ENCODE measurements around the gene PRKAR2A. TPM values are rescaled to one million over a fixed set of nuclear protein-coding genes. Genes with fewer than 3 reads are reported as not detected.
"Not testable (repeated sequence)": the region's sequence is repeated elsewhere in the genome, so short reads cannot be mapped to it uniquely, and the experiment has no call there.

The PRKAR2A gene
- polyA plus RNA-seq, 2 of the 4 experiments (the other 2 are of a cell fraction) = 15.3 to 17.2 TPM

- Histone ChIP-seq H3K4me2 (no peak overlapping the region), H3K27ac (no peak overlapping the region), H3K4me1 (no peaks in the 10 kb centered on the region), H3K9me3 (no peaks in the 10 kb centered on the region), H3K4me3 (no peak overlapping the region)
- FAIRE-seq = no peak
- TF ChIP-seq ESRRA (IDR thresholded peaks at IDR 0.05; ENCODE audit: borderline replicate concordance, low read length) (no peak), HES2 (IDR thresholded peaks at IDR 0.05) (no peak), BHLHE40 (IDR thresholded peaks at IDR 0.05; ENCODE audit: low read depth, low read length) (no peak), RAD21 (conservative IDR thresholded peaks at IDR 0.05 in 1 of 2, IDR thresholded peaks at IDR 0.05 in 1 of 2) (no peak), PBX3 (IDR thresholded peaks at IDR 0.05) (no peak), CBX8 (IDR thresholded peaks at IDR 0.05) (no peak), JUNB (IDR thresholded peaks at IDR 0.05) (no peak), MAZ (IDR thresholded peaks at IDR 0.05; ENCODE audit: borderline replicate concordance, low read depth, low read length) (no peak), HOXB5 (CRISPR knock-in tag; IDR thresholded peaks at IDR 0.05) (no peak), NPAS2 (CRISPR knock-in tag; IDR thresholded peaks at IDR 0.05; ENCODE audit: borderline replicate concordance) (no peak), FOSB (CRISPR knock-in tag; IDR thresholded peaks at IDR 0.05) (no peak), POLR2A (IDR thresholded peaks at IDR 0.05; ENCODE audit: low read length) (no peak), NFE2L2 (conservative IDR thresholded peaks at IDR 0.05; ENCODE audit: low read length) (no peak)
- ATAC-seq = no peak
- DNase-seq (ENCODE audit: low read depth in 1 of 2, low spot score in 1 of 2) = no peak
- WGBS (ENCODE audit: missing lambda C conversion rate) = 91% methylated on average over 2 of the region's 2 CpGs
- CTCF ChIA-PET = no interaction called here
- POLR2A ChIA-PET = no interaction called here
Measured at GRCh38 chr3:48797626-48798025, 50.0 kb downstream of the PRKAR2A start.

GRCh38 chr3:48795997-48796732 lies 51.5 kb downstream of the PRKAR2A start:
- DNase-seq (ENCODE audit: low read depth in 1 of 2, low spot score in 1 of 2) = no peak

GRCh38 chr3:48793484-48793883 lies 54.2 kb downstream of the PRKAR2A start:
- ATAC-seq; H3K9me3 ChIP-seq; H3K27ac ChIP-seq; FAIRE-seq; H3K4me1 ChIP-seq; H3K4me3 ChIP-seq; CTCF ChIA-PET; H3K4me2 ChIP-seq; POLR2A ChIA-PET; DNase-seq (ENCODE audit: low read depth in 1 of 2, low spot score in 1 of 2): not testable (repeated sequence)
- 90% methylated on average over 2 of the region's 2 CpGs for WGBS (ENCODE audit: missing lambda C conversion rate)

More at GRCh38 chr3:48795997-48796732, 51.5 kb downstream of the PRKAR2A start:
- H3K4me1 ChIP-seq = no peaks in the 10 kb centered on the region
- POLR2A ChIA-PET = no interaction called here
- no peak overlapping the region for H3K27ac ChIP-seq
- CTCF ChIA-PET = interaction anchor here (0.7 kb wide), 1 partner anchor 1073 kb away, joined by 4 read pairs; no protein-coding TSS in a partner anchor
- FAIRE-seq = no peak
- H3K4me2 ChIP-seq = no peak overlapping the region
- TF ChIP-seq ATOH8 (CRISPR knock-in tag; IDR thresholded peaks at IDR 0.05; ENCODE audit: low read depth) (no peak), MAX (IDR thresholded peaks at IDR 0.05) (no peak), HOXA7 (CRISPR knock-in tag; IDR thresholded peaks at IDR 0.05) (no peak), EHF (CRISPR knock-in tag; IDR thresholded peaks at IDR 0.05) (no peak), HMGXB4 (CRISPR knock-in tag; IDR thresholded peaks at IDR 0.05; ENCODE audit: borderline replicate concordance) (no peak)
- H3K4me3 ChIP-seq = no peak overlapping the region
- H3K9me3 ChIP-seq = no peaks in the 10 kb centered on the region
- no peak for ATAC-seq
- WGBS (ENCODE audit: missing lambda C conversion rate) = 77% methylated on average over 7 of the region's 7 CpGs
